Kidney (tissue), 14 donors: Measurements from ENCODE around the gene THSD4. TPM values are rescaled to one million over a fixed set of nuclear protein-coding genes. Genes with fewer than 3 reads are reported as not detected.
A peak's percentile ranks its signal among the peaks of the same experiment; 100 is the strongest.

Source experiments
- DNase-seq, 5 donors: peaks; one replicate each; pipeline ENCODE4 v3.0.0-alpha.2; 2013 to 2020
- FAIRE-seq: peaks from 2 replicates; lab custom pipeline; 2012; peaks lifted over from hg19 to GRCh38; lab: Jason Lieb, UNC
- H3K27ac ChIP-seq, 2 donors: one replicate each; pipeline ENCODE4 v1.7.0; 2013; ENCODE audit warnings: low read depth in 2 of 2, low read length in 2 of 2, inconsistent platforms in 1 of 2
- H3K27me3 ChIP-seq: one replicate; pipeline ENCODE4 v1.7.1; 2013; ENCODE audit warnings: low read length, inconsistent platforms; ENCODE audit not compliant: control insufficient read depth, insufficient read depth
- H3K36me3 ChIP-seq, 3 donors: one replicate each; pipeline versions ENCODE4 v1.7.0 to v1.7.1; 2013; ENCODE audit warnings: low read length in 3 of 3, control low read depth in 1 of 3, inconsistent platforms in 1 of 3; ENCODE audit not compliant: insufficient read depth in 3 of 3, control insufficient read depth in 2 of 3
- H3K4me1 ChIP-seq, 3 donors: one replicate each; pipeline versions ENCODE4 v1.7.0 to v1.7.1; 2013; ENCODE audit warnings: low read length in 3 of 3, inconsistent platforms in 1 of 3, low read depth in 1 of 3; ENCODE audit not compliant: control insufficient read depth in 2 of 3, insufficient read depth in 2 of 3
- H3K4me3 ChIP-seq, 3 donors: one replicate each; pipeline versions ENCODE4 v1.7.0 to v1.8.1; 2013; ENCODE audit warnings: low read length in 3 of 3, control low read depth in 1 of 3, inconsistent platforms in 1 of 3
- H3K9ac ChIP-seq, 3 donors: one replicate each; pipeline versions ENCODE4 v1.7.0 to v1.7.1; 2013; ENCODE audit warnings: low read length in 3 of 3, control low read depth in 1 of 3, inconsistent platforms in 1 of 3
- H3K9me3 ChIP-seq, 3 donors: one replicate each; pipeline versions ENCODE4 v1.7.0 to v1.7.1; 2013; ENCODE audit warnings: low read length in 3 of 3, control low read depth in 1 of 3, inconsistent platforms in 1 of 3; ENCODE audit not compliant: control insufficient read depth in 2 of 3, insufficient read depth in 1 of 3
- CTCF ChIP-seq: IDR thresholded peaks from 3 replicates; pipeline ENCODE4 v1.5.1; 2012; ENCODE audit warnings: mild to moderate bottlenecking, moderate library complexity, borderline replicate concordance; ENCODE audit not compliant: insufficient read depth; ENCODE audit errors: extremely low read depth
- intact Hi-C: fragments of 100-400 bp; cut with DNase I; formaldehyde crosslinking; loops from one replicate; pipeline ENCODE4 v1.11.1; 2022
- polyA plus RNA-seq: library from polyadenylated mRNA; stranded (reverse); fragments of 350-450 nt; fragmentation: Illumina TruSeq; extraction: RNeasy Lipid Tissue Mini Kit (QIAGEN cat#74804); gene quantifications from one replicate; pipeline ENCODE4 v1.2.3, GENCODE V29; 2014; ENCODE audit warnings: low read depth, low replicate concordance; ENCODE audit not compliant: insufficient read depth
- total RNA-seq: library from RNA; stranded (reverse); fragmentation: NEBNext Ultra II Directional; extraction: Animal tissue kit (Norgen Biotek cat#: 25700); gene quantifications from one replicate; pipeline ENCODE4 v1.2.1, GENCODE V29; 2021
- donor health status: control.
- donor health status: control.
- donor health status: control.
- donor health status: control.
- donor health status: control.
- donor health status: DM: yes; HTN: yes; CAD: no.
- donor health status: Normal renal cell carcinoma (clear cell type).

Gene THSD4
- total and polyA plus RNA-seq, 2 donors from 2014 or later: 9.4 to 36.3 TPM

GRCh38 chr15:71333136-71333700 is 217.9 kb downstream of the THSD4 start:
- intact Hi-C loops: no loop called here

DNA sequence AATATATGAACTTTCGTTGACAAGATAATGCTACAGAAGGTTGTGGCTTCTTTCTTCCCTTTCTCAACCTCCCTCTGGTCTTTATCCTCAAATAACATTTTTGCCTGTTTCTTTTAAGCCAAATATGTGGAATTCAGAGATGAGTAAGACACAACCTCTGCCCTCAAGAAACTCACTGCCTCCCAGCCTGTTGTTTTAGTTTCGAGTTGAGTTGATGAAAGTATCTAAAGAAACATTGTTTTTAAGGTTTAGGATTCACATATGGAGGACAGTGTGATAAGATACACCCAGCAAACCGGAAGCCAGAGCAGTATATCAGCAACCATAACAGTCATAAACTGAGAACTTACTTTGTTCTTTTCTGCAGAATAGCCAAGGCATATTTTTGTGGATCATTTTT is 218.6 kb downstream of the THSD4 start:
- intact Hi-C loops: no loop called here
- DNase-seq (peak in 1 of 5 donors; percentile 44), FAIRE-seq (no peak)
- H3K36me3 ChIP-seq: no peaks in the 10 kb centered on the region
- no peaks in the 10 kb centered on the region for H3K27me3 ChIP-seq
- H3K4me1 ChIP-seq: peaks cover 3 to 16% (median 15%) of the 10 kb centered on the region in 3 donors
- no peak overlapping the region for H3K4me3 ChIP-seq
- H3K9me3 ChIP-seq: no peaks in the 10 kb centered on the region
- no peak overlapping the region for H3K27ac ChIP-seq
- TF ChIP-seq CTCF: no peak
- no peak overlapping the region for H3K9ac ChIP-seq

More at GRCh38 chr15:71333136-71333700, 217.9 kb downstream of the THSD4 start:
- Histone ChIP-seq H3K36me3 (no peaks in the 10 kb centered on the region), H3K27me3 (no peaks in the 10 kb centered on the region), H3K9me3 (no peaks in the 10 kb centered on the region), H3K27ac (no peak overlapping the region), H3K9ac (no peak overlapping the region), H3K4me1 (peaks cover 3 to 22% (median 14%) of the 10 kb centered on the region in 3 donors), H3K4me3 (no peak overlapping the region)
- DNase-seq (no peak), FAIRE-seq (no peak)
- no peak for TF ChIP-seq CTCF

DNA sequence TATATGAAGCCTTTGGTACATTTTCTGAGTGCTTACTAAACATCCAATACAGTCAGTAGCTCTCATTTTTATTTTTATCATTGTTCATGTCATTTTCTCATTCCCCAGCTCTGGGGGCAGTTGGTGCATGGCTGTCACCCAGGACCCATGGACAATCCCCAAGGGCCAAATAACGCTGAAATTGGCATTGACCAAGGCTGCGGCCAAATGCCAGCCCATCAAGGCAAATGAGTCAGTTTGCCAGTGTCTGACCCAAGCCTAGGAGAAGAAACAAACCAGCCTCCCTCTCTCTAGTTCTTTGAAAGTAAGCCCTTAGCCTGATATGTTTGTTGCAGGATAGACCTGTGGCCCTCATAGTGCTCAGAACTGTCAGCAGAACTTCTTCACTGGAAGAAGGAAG is 219.2 kb downstream of the THSD4 start:
- no peak overlapping the region for H3K4me3 ChIP-seq
- intact Hi-C loops: no loop called here
- no peaks in the 10 kb centered on the region for H3K9me3 ChIP-seq
- no peak for DNase-seq
- FAIRE-seq: no peak
- H3K36me3 ChIP-seq: no peaks in the 10 kb centered on the region
- TF ChIP-seq CTCF: no peak
- peaks cover 2 to 10% (median 10%) of the 10 kb centered on the region in 3 donors for H3K4me1 ChIP-seq
- H3K27me3 ChIP-seq: no peaks in the 10 kb centered on the region
- no peak overlapping the region for H3K27ac ChIP-seq
- H3K9ac ChIP-seq: no peak overlapping the region

GRCh38 chr15:71334873-71335272 is 219.6 kb downstream of the THSD4 start:
- no peak for FAIRE-seq
- intact Hi-C loops: no loop called here

More at GRCh38 chr15:71334873-71335272, 219.6 kb downstream of the THSD4 start:
- H3K4me3 ChIP-seq: no peak overlapping the region
- H3K27me3 ChIP-seq: no peaks in the 10 kb centered on the region
- H3K27ac ChIP-seq: no peak overlapping the region
- no peak for DNase-seq
- no peaks in the 10 kb centered on the region for H3K9me3 ChIP-seq
- no peaks in the 10 kb centered on the region for H3K36me3 ChIP-seq
- no peak for TF ChIP-seq CTCF
- peaks cover 0 to 8% (median 6%) of the 10 kb centered on the region in 3 donors for H3K4me1 ChIP-seq
- no peak overlapping the region for H3K9ac ChIP-seq
